Measurements from ENCODE around the gene CUEDC1.

Gene CUEDC1

DNA sequence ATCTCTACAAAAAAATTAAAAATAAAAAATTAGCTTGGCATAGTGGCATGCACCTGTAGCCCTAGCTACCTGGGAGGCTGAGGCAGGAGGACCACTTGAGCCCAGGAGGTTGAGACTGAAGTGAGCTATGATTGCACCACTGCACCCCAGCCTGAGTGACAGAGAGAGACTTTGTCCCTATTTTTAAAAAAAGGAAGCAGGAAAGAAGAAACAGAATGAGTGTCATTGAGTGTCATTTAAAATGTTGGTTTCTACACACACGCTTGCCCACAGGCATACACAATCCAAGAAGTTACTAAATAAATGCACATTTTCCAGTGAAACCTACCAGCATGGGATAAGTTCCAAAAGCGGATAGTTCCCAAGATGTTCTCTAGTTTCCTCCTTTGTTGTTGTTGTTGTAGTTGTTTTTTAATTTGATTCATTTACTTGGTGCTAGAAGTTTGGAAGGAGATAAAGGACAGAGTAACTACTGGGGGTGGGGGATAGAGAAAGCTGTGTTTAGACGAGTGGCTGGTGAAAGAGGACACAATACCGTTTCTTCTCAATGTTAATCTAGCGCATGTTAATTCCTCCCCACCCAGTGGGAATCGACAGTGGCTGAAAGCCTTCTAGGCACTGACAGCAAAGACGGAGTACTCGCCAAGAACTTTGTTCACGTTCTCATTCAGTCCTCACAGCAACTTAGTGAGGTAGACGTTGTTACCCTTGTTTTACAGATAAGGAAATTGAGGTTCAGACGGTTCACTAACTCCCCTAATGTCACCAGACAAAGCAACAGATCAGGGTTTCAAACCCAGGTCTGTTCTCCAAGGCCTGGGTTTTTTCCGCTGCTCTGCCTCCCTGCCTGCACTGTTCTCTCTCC lies 122.7 kb downstream of the CUEDC1 start:
- no peak for DNase-seq

GRCh38 chr17:57830880-57831279 lies 124.3 kb downstream of the CUEDC1 start:
- no peak for DNase-seq

- no peak for DNase-seq
Observed at GRCh38 chr17:57823469-57824401, 131.5 kb downstream of the CUEDC1 start.

DNA sequence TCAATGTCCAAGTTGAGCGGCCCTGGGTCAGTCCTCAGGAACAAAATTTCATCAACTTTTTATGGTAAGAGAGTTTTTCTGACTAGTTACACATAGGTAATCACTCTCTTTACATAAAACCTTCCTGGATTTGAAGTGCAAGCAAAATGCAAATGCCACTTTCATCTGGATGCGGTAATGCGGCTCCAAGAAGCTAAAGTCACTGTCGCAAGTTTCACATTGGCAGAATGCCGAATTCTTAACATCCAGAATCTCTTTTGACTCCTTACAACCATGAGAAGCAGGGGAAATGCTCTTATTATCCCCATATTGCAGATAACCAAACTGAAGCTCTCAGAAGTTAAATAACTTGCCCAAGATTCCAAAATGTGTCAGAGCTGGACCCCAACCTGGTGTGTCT lies 135.3 kb downstream of the CUEDC1 start:
- no peak for DNase-seq

DNA sequence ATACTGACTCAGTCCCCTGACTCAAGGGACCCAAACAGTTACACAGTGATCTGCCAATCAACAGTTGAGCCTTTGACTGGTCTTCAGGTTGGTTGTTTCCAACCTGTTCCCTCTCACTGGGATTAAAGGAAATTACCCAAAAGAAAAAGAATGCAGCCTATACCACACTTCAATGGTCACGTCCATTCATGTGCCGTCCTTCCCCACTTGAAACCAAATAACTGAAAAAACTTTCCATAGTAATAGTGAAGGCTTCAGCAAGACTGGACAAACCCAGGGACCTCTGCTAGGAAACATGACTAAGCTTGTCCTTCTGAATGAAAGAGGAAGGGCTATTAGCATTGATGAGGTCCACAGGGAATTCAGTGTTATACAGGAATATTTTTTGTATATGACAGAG lies 135.9 kb downstream of the CUEDC1 start:
- no peak for DNase-seq

- DNase-seq = no peak
Observed at GRCh38 chr17:57818066-57818465, 137.1 kb downstream of the CUEDC1 start.

- DNase-seq = no peak
Observed at GRCh38 chr17:57817299-57817698, 137.9 kb downstream of the CUEDC1 start.

GRCh38 chr17:57814421-57814820 lies 140.8 kb downstream of the CUEDC1 start:
- no peak for DNase-seq

- no peak for DNase-seq
Observed at GRCh38 chr17:57811638-57812280, 143.5 kb downstream of the CUEDC1 start.

Measured in KG1 (cell line).